Hematopoietic multipotent progenitor cell treated with erythropoietin and hydrocortisone succinate and interleukin-3 and kit ligand, for 17 days (in vitro differentiated cells): ENCODE data around the gene PRR14L.
"Not testable (repeated sequence)": the region's sequence is repeated elsewhere in the genome, so short reads cannot be mapped to it uniquely, and the experiment has no call there.

ENCODE experiments used
- DNase-seq: peaks from one replicate; pipeline ENCODE4 v3.0.0-alpha.2; 2015; ENCODE audit warnings: low spot score

The PRR14L gene

DNA sequence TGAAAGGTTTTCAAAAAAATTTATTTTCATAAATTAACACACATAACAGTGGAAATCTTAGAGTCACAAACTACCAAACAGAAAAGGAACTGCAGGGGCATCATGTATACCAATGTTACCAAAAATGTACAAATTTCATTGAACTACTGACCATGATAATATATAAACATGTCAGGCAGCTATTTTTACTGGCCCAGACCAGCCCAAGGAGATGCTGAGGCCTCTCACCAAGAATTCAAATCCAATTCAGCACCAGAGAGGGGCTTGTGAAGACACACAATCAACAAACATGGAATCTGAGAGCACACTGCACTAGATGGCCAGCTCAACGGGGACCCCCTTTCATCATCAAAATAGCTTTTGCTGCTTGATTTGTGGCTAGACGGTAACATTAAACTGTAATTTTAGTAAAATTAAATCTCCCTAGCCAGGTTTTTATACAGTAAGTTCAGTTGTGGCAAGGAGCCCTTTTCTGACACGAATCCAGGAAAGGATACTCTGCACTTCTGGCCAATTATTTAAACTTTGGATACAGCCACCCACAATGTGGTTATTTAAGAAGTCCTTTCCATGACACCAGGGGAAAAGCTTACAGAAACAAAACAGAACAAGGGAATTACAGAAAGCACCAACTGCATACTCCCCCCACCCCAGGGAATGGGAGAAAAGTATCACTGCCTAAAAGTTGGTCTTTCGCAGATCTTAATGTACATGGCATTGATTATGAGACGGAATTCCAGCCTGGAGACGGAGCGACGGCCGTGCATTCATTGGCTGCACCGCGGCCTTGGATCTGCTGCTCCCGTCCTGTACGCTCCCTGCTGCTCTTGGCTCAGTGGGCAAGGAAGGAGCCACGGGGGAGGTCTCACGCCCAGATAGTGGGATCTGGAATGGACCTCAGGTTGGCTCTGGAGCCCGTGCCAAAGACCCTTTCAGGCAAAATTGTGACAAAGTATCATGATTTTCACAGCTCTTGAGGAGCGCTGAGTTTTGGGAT is 68.3 kb downstream of the PRR14L start:
- no peak for DNase-seq

DNA sequence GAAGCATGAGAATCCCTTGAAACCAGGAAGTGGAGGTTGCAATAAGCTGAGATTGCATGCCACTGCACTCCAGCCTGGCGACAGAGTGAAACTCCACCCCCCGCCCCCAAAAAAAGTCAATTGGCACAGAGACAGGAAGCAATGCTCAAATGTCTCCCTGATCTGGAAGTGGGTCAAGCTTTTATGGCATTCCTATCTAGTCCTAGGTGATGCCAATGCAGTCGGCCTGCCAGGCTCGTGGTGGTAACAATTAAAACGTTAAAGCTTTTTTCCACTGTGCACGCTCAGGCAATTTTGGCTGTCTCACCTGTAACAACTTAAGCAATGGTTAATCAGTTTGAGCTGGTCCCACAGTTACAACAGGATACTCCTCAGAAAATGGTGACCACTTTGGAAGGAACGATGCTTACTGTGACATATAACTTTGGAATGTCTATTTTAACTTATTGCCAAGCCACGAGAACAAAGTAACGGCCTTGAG is 69.0 kb downstream of the PRR14L start:
- DNase-seq, result no peak

DNA sequence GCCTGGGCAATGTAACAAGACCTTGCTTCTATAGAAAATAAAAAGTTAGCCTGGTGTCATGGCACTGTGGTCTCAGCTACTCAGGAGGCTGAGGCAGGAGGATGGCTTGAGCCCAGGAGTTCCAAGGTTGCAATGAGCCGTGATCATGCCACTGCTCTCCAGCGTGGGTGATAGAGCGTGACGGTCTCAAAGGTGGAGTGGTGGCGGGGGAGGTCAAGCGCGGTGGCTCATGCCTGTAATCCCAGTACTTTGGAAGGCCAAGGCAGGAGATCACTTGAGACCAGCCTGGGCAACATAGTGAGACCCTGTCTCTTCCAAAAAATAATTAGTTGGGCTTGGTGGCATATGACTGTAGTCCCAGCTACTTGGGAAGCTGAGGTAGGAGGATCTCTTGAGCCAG is 71.2 kb downstream of the PRR14L start:
- DNase-seq, result no peak

DNA sequence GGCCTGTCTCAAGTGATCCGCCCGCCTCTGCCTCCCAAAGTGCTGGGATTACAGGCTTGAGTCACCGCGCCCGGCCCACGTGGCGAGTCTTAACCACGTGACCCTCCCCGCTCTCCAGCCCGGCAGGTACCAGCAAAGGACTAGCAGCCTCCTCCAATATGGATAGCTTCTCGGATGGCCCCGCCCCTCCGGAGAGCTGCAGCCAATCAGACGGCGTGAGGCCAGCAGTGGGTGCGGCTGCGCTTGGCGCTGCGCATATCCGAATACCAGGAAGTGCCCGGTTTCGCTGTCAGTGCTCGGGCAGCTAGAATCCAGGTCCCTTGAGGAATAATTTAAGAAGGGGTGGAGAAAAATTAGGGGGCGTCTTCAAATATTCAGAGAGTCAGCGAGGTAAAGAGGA is 73.2 kb downstream of the PRR14L start:
- peak; percentile 93 for DNase-seq

DNA sequence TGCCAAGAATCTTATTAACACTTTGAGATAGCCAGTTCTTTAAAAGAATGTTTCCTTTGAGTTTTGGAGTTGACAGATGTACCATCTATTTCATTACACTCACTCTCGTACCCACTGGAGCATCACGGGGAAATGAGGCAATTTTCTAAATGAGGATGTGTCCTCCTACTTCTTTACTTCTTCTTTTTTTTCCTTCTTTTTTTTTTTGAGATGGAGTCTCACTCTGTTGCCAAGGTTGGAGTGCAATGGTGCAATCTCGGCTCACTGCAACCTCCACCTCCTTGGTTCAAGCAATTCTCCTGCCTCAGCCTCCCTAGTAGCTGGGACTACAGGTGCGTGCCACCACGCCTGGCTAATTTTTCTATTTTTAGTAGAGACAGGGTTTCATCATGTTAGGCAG is 75.7 kb downstream of the PRR14L start:
- not testable (repeated sequence) for DNase-seq

DNA sequence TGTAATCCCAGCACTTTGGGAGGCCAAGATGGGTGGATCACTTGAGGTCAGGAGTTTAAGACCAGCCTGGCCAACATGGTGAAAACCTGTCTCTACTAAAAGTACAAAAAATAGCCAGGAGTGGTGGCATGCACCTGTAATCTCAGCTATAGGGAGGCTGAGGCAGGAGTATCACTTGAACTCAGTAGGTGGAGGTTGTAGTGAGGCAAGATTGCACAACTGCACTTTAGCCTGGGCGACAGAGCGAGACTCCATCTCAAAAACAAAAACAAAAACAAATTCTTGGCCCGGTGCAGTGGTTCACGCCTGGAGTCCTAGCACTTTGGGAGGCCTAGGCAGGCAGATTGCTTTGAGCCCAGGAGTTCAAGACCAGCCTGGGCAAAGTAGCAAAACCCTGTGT is 81.1 kb downstream of the PRR14L start:
- DNase-seq, result not testable (repeated sequence)

DNA sequence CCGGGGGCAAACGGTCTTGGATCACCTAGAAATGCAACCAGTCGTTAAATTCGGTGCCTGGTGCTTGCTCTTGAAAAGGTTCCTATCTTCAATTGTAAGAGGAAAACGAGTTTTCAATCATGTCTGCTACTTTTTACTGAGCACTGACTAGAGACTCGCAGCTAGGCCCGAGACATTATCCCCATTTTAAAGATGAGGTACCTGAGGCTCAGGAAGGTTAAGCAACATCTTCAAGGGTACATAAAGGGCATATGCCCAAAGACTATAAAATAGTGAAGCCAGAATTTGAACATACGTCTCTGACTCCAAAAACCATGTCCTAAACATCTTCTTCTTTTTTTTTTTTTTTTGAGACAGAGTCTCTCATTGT is 87.3 kb downstream of the PRR14L start:
- DNase-seq, result no peak

DNA sequence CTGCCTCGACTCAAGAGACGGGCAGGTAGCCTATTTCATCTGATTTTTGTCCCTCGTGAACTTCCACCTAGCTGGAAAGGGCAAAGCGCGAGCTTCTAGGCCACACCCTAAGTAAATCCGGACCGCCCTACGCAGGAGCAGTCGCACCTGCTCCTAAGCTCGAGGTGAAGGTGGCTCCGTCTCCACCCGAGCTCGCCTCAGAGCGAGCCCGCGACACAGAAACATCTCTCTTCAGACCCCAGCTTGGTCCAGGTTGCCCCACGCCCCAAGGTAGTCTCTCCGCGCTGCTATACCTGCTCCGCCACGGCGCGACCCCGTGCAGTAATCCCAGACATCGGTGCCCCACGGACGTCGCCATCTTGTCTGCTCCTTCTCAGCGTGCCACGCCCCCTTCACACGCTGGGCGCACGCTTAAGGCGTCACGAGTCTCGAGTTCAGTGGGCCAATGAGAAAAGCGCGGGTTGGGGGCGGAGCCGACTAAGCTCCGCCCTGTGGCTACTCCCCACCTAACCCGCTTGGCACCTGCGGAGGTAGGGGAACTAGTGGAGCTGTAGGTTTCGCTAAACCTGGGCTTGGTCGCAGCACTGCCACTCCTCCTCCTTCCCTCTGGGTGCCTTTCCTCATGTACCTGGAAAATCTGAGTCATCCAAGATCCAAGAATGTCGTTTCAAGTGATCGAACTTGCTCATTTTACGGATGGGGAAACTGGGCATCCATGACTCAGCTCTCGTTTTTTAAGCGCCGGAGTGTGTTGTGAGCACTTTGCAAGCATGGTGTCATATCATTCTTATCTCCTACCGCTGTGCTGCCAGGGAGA is 87.9 kb downstream of the PRR14L start, which contains the start of gene PISD:
Gene PISD (minus strand): TSS at position 365 of the 817 bp plus-strand sequence. CDS start 7 bp downstream, at position 358.
- peak; percentile 99 for DNase-seq

DNA sequence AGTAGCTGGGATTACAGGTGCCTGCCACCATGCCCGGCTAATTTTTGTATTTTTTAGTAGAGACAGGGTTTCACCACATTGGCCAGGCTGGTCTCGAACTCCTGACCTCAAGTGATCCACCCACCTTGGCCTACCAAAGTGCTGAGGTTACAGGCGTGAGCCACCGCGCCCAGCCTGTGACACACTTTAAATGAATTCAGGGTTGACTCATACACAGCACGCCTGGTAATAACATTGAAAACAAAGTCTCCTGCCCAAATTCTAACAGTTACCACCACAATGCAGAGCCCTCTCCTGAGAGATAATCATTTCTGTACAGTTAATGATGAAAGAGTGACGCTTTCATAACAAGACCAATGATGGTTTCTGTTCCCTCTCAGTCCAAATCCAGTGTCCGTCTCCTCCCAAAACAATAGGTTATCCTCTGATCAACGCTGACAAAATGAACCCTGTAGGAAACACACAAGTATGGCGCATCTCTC is 89.0 kb downstream of the PRR14L start:
- DNase-seq, result peak; percentile 15

DNA sequence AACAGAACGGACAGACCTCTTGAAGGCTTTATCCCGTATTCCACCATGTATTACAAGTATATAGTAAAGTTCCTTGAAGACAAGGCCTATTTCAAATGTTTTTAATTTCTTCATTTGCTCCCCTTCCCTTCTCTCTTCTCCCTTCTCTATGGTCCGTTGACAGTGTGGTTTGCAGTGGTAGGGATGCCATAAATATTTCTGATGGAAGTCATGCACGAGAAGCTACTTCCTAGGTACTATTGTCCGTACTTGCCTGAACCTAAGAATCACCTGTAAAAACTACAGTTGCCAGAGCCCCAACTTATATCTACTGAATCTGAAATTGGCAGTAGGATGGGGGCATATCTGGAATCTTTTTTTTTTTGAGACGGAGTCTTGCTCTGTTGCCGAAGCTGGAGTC is 90.7 kb downstream of the PRR14L start:
- no peak for DNase-seq

DNA sequence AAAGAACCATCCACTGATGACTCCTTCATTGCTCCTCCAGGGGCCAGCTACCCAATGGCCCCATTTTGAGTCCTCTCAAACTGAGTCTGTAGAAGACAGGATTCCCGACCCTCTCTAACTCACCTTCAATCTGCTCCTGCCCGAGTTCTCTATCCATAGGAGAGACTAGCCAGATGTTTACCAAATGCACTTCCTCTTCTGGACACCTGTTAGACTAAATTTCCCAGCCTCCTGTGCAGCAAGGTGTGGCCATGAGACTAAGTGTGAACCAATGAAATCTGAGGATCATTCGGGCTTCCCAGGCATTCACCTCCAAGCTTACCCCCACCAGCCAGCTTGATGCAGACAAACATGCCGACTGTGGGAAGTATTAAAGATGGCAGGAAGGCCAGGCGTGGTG is 95.5 kb downstream of the PRR14L start:
- no peak for DNase-seq

DNA sequence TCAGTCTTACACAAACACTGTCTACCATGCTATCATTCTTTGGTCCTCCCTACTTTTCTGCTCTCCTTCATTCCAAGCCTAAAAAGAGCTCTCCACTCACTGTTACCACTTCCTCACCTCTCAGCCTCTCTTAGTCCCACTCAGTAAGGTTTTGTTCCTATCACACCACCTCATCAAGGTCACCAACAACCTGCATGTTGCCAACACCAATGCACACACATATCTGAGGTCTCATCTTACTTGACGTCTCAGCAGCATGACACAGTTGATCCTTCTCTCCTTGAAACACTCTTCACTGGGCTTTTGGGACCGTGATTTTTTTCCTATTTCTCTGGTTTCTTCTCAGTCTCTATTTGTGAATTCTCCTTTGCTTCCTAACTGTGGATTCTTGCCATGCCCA is 96.0 kb downstream of the PRR14L start:
- DNase-seq, result no peak

DNA sequence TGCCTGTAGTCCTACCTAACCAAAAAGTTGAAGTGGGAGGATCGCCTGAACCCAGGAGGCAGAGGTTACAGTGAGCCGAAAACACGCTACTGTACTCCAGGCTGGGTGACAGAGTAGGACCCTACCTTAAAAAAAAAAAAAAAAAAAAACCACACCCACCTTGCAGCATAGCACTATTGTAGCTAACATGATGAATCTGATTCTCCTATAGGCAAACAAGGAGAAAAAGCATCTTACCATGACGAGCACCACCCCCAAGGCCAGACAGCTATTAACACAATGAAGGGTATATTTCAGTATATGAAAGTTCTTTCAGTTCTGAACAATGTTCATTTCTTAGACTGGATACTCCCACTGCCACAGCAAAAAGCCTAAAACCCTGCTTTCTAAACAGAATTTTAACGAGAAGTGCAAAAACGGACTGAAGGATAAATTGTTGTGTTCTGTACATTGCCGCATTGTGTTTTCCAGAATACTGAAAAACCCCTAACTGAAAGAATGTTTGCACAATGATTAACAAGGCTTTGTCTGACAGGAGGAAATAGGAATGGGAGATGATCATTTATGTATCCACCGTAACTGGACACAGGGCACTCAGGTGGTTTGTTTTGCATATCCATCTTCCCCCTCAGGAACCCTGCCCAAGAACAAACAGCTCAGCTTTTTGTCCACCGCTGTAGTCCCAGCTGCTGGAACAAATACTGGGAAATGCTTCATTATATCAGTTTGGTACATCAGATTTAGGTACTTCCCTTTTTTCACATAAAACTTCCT is 96.8 kb downstream of the PRR14L start:
- DNase-seq, result no peak

DNA sequence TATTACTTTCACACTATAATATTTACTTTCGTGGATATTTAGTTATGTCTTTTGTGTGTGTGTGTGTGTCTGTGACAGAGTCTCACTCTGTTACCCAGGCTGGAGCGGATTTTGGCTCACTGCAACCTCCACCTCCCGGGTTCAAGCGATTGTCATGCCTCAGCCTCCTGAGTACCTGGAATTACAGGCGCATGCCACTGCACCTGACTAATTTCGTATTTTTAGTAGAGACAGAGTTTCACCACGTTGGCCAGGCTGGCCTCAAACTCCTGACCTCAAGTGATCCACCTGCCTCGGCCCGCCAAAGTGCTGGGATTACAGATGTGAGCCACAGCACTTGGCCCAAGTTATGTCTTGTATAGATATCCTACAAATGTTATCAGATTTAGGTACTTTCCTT is 97.8 kb downstream of the PRR14L start:
- no peak for DNase-seq

DNA sequence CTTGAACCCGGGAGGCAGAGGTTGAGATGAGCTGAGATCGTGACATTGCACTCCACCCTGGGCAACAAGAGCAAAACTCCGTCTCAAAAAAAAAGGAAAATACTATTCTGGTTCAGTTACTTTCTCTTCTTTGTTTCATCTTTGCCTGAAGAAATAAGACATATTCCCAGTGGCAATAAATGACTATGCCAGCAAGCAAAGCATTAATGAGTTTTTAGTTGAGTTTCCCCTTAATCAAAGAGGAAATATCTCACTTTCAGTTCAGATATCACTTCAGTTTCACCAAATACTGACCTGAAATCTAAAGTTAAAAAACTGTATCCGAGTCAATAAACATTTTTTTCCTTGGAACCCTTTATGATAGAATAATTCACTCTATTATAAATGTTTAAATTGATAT is 98.3 kb downstream of the PRR14L start:
- no peak for DNase-seq

DNA sequence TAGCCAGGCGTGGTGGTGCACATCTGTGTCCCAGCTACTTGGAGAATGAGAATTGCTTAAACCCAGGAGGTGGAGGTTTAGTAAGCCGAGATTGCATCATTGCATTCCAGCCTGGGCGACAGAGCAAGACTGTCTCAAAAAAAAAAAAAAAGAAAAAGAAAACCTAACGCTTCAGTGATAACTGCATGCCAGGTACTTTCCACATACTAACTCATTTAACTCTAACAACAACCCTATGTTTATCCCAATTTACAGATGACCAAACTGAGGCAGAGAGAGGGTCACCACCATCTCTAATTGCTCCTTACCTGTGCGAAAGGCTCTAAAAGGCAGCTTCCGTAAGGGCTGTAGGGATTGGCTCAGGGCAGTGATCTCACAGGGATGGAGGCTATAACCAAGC is 99.5 kb downstream of the PRR14L start:
- DNase-seq, result no peak

DNA sequence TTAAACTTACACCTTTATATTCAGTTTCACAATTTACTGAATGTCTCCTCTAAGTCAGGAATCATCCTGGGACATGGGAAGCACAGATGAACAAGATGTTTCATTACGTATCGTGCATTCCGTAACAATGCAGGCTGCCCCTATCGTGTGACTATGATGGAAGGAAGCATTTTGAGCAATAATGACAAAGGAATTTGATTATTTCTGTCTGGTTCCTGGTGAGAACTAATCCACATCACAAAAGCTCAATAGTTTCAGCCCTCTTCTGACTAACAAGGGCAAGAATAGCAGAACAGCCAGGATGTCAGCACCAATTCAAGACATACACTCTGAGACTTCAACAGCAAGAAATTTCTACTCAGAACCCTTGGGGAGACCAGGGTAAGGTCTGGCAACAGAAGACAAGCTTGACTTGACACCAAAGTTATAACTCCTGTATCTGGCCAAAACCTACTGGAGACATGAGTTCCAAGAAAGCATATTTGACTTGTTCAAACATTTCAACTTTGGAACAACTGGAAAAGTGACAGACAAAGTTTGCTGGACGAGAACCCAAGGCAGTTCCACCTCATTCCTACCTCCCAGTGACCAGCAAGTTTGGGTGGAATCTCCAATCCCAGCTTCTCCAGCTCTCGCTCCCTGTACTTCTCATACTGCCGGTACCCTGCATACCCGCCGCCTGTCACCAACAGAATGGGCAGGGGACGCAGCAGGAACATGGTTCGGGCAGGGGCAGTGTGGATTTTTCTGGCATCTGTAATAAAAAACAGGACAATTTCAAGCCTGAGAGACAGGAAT is 102.2 kb downstream of the PRR14L start:
- DNase-seq, result no peak

DNA sequence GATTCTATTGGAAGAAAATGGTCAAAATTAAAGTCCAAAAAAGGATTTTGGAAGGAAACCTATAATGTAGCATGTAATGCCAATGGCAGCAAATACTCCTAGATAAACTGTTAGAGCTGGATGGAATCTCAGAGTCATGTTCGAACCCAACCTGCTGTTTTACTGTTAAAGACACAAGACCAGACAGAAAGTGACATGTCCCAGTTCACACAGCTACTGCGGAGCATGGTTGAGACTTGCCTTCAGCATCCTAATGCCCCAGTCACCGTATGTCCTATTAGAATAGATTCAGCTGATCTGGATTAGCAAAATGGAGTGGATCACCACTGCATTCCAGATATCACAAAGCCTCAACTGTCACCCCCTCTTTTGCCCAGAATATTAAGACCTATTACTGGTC is 102.9 kb downstream of the PRR14L start:
- no peak for DNase-seq

DNA sequence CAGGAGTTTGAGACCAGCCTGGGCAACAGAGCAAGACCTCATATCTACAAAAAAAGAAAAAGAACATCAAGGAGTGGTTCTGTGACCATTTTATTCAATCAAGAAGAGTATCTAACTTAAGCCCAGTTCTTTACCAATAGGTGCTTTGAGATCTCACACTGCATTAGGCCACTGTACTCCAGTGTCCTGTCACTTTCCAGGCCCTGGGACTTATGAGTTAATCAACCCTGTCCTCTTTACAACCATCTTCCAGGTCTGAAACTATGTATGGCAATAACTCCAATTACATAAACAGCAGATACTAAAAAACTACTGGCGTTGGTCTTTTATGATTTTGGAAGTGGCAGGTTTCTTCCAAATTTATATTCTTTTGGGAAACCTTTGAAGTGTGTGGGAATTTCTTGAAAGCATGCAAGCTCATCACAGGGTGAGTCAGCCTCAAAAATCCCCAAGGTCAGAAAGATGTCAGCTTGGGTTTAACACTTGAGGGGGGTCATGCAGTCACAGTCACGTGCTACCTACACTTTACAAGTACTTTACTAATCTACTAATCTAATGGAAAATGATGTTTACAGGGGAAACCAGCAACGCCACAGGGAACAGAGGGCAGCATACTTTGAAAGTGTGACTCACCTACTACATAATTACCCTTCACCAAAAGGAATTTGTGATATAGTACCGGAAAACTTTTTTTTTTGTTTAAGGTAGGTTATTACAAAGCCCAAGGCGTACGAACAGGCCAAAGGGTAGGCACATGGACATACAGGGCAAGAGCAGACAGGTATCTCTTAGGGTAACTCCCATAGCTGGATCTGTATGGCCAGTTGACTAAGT is 103.5 kb downstream of the PRR14L start:
- DNase-seq, result no peak

DNA sequence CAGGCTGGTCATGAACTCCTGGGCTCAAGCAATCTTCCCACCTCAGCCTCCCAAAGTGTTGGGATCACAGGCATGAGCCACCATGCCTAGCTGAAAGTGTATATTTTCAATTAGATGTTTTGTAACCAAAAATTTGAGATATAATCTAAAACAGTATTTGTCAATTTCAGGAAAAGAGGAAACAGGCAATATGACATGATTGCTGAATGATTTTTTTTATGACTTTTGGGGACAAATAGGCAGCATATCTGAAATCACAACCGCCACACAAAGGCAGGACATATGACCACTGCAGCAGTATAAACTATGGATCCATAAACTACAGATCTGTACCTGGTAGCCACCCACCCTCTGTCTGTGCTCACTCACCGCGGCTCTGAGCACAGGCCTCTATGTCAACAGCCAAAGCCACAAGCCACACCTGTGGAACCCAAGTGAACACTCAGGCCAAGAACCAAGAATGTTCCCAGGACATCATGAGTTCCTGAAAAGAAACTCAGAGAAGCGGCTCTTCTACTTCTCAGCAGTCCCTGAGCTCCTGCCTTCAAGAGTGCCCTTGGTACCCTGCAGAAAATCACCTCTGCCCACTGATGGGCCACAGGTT is 110.4 kb downstream of the PRR14L start:
- DNase-seq, result no peak
